HG02763 (cell line): Measurements from ENCODE around the gene COL13A1.

ENCODE experiments used
- ATAC-seq: cut with Tn5 transposase; IDR thresholded peaks from one replicate; pipeline ENCODE4 v1.9.1; 2021; ENCODE audit warnings: mild to moderate bottlenecking, moderate library complexity; ENCODE audit not compliant: unreplicated experiment

Gene COL13A1

DNA sequence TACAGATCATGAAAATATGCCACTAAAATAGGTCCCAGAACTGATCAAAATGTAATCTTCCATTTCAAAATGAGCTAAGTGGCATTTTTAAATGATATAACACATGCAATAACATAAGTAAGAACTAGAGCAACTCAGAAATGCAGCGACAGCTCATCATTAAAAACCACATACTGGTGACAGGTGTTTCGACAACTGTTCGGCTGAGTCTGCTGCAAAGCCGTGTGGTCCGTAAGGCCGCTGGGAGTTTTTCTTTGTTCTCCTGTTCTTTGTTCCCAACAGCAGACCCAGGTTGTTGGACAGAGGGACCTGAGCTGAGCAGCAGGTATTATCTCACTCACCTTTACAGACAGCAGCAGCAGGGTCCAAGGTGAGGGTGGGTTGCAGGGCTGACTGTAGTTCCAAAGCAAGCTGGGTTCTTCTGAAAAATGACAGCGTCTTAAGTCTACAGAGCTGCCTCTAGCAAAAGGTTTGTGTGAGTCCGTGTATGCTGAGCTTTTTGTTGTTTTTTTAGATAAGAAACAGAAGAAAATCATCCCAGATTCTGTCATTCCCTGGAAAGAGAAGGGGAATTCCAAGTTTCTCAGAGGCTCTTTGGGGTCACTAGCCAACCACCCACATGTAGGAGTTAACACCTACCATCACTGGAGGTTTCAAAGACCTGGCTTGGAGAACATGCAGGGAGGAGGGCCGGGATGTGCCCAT lies 205.6 kb downstream of the COL13A1 start:
- no peak for ATAC-seq
